Activated CD8-positive, alpha-beta memory T cell treated with anti-CD3 and anti-CD28 coated beads, Interleukin-2, amount 10 ng/mL, durations not matched to agents 7 days and 5 days (primary cell): ENCODE results near the gene ITPRIP. TPM values are rescaled to one million over a fixed set of nuclear protein-coding genes. Genes with fewer than 3 reads are reported as not detected.

Experiments used
- microRNA-seq: library from miRNA; unstranded; fragments of <30 nt; microRNA quantifications from one replicate; pipeline ENCODE4 v1.2.0, GENCODE V29; 2022
- total RNA-seq, 2 experiments: library from RNA; stranded (reverse); gene quantifications; one replicate each; pipeline ENCODE4 v1.2.3, GENCODE V29; 2021

Gene ITPRIP
- total RNA-seq, 2 experiments from 2014 or later, result 21.6 to 21.9 TPM

Small RNA genes lying within 50 kb of the gene (microRNA-seq; reads per million reads assigned to microRNA genes)
- not detected for gene MIR4482

Other genes starting within 250 kb of the ITPRIP start
- gene SFR1, start 216.3 kb downstream of the ITPRIP start, total RNA-seq, result 10 to 100 TPM; 14.9 to 17.4 TPM
- not detected for gene CFAP43, start 106.1 kb downstream of the ITPRIP start, total RNA-seq
- 100 to 1,000 TPM; 128 to 161 TPM for gene GSTO1, start 83.6 kb downstream of the ITPRIP start, total RNA-seq
- 1 to 10 TPM in 1 of 2 experiments, under 1 TPM in 1; 0.96 to 1.3 TPM for gene GSTO2, start 69.3 kb downstream of the ITPRIP start, total RNA-seq
- under 1 TPM; 0.56 to 0.64 TPM for gene CFAP58, start 15.4 kb upstream of the ITPRIP start, total RNA-seq